ENCODE measurements around the gene FAM53B.

- TF ChIP-seq EZH2 (IDR thresholded peaks at IDR 0.05; ENCODE audit: insufficient read depth, poor library complexity, severe bottlenecking), result no peak
- no peak for TF ChIP-seq EZH2phosphoT487 (IDR thresholded peaks at IDR 0.05; ENCODE audit: insufficient read depth, low read depth)
These were observed 147.0 kb downstream of the FAM53B start for GRCh38 chr10:124596962-124597845.
